Calu3 (cell line): Measurements from ENCODE around the gene PLSCR5. TPM values are rescaled to one million over a fixed set of nuclear protein-coding genes. Genes with fewer than 3 reads are reported as not detected.

Experiments
- BruUV-seq: library from RNA; stranded (reverse); fragments of 400-500 nt; replicated peaks from 2 replicates; lab custom pipeline; 2021; lab: Mats Ljungman, UMichigan
- CTCF ChIA-PET: fragments of 300-600 bp; sonication (Branson Sonifier 250); formaldehyde crosslinking; loops from one replicate; lab custom pipeline; 2022; ENCODE audit warnings: antibody characterized with exemption; lab: Charles Lee
- DNase-seq: peaks from one replicate; pipeline ENCODE4 v3.0.0; 2022
- H3K27ac Mint-ChIP-seq: one replicate; pipeline ENCODE4 v1.8.0; 2022; ENCODE audit warnings: mixed read lengths; ENCODE audit not compliant: unreplicated experiment
- H3K27me3 Mint-ChIP-seq: one replicate; pipeline ENCODE4 v1.8.0; 2022; ENCODE audit warnings: mixed read lengths; ENCODE audit not compliant: unreplicated experiment
- H3K36me3 Mint-ChIP-seq: one replicate; pipeline ENCODE4 v1.8.0; 2022; ENCODE audit warnings: mild to moderate bottlenecking, moderate library complexity, mixed read lengths; ENCODE audit not compliant: insufficient read depth, unreplicated experiment
- H3K4me1 Mint-ChIP-seq: one replicate; pipeline ENCODE4 v1.8.0; 2022; ENCODE audit warnings: mild to moderate bottlenecking, low read depth, mixed read lengths; ENCODE audit not compliant: unreplicated experiment
- H3K4me3 Mint-ChIP-seq: one replicate; pipeline ENCODE4 v1.8.0; 2022; ENCODE audit warnings: mild to moderate bottlenecking, low read depth, moderate library complexity, mixed read lengths; ENCODE audit not compliant: unreplicated experiment
- H3K9me3 Mint-ChIP-seq: one replicate; pipeline ENCODE4 v1.8.0; 2022; ENCODE audit warnings: low read depth, mixed read lengths; ENCODE audit not compliant: unreplicated experiment
- intact Hi-C: fragments of 100-400 bp; cut with micrococcal nuclease; formaldehyde crosslinking; loops from one replicate; pipeline ENCODE4 v1.10.0; 2022; ENCODE audit not compliant: unreplicated experiment
- total RNA-seq: library from RNA; stranded (reverse); gene quantifications from 2 replicates; pipeline ENCODE4 v1.2.3, GENCODE V29; 2022
- TF ChIP-seq, protein P1 (sequence below): fragments of 200-600 bp; IDR thresholded peaks from one replicate; pipeline ENCODE4 v1.8.0; 2022; ENCODE audit warnings: antibody characterized with exemption; ENCODE audit not compliant: unreplicated experiment

Gene PLSCR5
- total RNA-seq, 1 experiment from 2014 or later: not detected

DNA sequence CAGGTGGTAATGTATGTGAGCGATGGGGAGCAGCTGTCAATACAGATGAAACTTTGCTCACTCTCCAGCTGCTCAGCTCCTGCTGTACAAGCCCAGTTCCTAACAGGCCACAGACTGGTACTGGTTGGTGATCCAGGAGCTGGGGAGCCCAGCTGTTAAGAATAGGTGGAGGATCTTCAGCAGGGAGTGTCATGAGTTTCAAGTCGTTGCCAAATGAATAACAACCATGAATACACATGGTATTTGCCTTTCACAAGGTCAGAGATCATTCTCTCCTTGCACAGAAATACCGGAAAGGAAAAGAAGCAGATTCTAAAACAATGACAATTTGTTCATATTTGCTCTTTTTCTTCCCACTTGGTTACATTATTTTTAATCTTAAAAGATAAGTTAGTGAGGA lies 65.8 kb downstream of the PLSCR5 start:
- intact Hi-C loops: no loop called here
- CTCF ChIA-PET: interaction anchor here (0.6 to 0.7 kb wide), 2 partner anchors 12 to 14 kb away, joined by 3 to 4 read pairs; no protein-coding TSS in a partner anchor
- Mint-ChIP-seq H3K27me3 (no peaks in the 10 kb centered on the region), H3K36me3 (peaks cover 90% of the 10 kb centered on the region), H3K27ac (peak overlapping the region; percentile 52), H3K4me3 (peak overlapping the region; percentile 87), H3K4me1 (peaks cover 54% of the 10 kb centered on the region), H3K9me3 (no peaks in the 10 kb centered on the region)
- DNase-seq: no peak
- TF ChIP-seq, protein P1, sequence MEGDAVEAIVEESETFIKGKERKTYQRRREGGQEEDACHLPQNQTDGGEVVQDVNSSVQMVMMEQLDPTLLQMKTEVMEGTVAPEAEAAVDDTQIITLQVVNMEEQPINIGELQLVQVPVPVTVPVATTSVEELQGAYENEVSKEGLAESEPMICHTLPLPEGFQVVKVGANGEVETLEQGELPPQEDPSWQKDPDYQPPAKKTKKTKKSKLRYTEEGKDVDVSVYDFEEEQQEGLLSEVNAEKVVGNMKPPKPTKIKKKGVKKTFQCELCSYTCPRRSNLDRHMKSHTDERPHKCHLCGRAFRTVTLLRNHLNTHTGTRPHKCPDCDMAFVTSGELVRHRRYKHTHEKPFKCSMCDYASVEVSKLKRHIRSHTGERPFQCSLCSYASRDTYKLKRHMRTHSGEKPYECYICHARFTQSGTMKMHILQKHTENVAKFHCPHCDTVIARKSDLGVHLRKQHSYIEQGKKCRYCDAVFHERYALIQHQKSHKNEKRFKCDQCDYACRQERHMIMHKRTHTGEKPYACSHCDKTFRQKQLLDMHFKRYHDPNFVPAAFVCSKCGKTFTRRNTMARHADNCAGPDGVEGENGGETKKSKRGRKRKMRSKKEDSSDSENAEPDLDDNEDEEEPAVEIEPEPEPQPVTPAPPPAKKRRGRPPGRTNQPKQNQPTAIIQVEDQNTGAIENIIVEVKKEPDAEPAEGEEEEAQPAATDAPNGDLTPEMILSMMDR: no peak
- BruUV-seq: no TSS peak

DNA sequence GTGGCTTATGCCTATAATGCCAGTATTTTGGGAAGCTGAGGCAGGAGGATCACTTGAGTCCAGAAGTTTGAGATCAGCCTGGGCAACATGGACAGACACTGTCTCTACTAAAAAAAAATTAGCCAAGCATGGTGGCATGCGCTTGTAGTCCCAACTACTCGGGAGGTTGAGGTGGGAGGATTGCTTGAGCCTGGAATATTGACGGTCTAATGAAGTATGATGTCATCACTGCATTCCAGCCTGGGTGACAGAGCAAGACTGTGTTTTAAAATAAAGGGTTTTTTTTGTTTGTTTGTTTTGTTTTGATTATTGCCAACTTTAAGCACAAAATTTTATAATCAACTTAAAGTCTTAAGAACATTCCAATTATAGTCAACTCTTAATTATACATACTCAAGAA lies 67.5 kb downstream of the PLSCR5 start:
- H3K4me3 Mint-ChIP-seq: peak overlapping the region; percentile 57
- DNase-seq: no peak
- intact Hi-C loops: no loop called here
- H3K4me1 Mint-ChIP-seq: peaks cover 69% of the 10 kb centered on the region
- peaks cover 90% of the 10 kb centered on the region for H3K36me3 Mint-ChIP-seq
- BruUV-seq: no TSS peak
- TF ChIP-seq, protein P1: no peak
- CTCF ChIA-PET: no interaction called here
- peak overlapping the region; percentile 74 for H3K27ac Mint-ChIP-seq
- no peaks in the 10 kb centered on the region for H3K27me3 Mint-ChIP-seq
- no peaks in the 10 kb centered on the region for H3K9me3 Mint-ChIP-seq

DNA sequence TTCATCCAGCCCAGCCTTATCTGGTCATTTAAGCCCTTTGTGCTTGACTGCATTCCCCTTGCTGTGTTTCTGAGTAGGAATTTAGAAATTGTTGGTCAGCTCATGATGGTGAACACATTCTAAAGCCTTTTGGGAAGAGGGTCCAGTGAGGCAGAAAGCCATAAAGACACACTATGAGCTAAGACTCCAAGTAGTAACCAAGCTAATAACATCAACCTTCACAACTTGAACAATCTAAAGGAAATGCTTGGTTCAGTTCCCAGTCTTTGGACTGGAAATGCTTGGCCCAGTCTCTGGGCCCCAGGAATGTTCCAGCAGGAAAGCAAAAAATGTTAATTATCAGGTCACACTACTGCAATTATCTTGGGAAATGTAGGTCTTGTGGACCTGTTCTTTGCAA lies 68.5 kb downstream of the PLSCR5 start:
- Mint-ChIP-seq H3K4me1 (peaks cover 69% of the 10 kb centered on the region), H3K27me3 (no peaks in the 10 kb centered on the region), H3K27ac (peak overlapping the region; percentile 74), H3K4me3 (peak overlapping the region; percentile 57), H3K9me3 (no peaks in the 10 kb centered on the region), H3K36me3 (peaks cover 89% of the 10 kb centered on the region)
- intact Hi-C loops: no loop called here
- TF ChIP-seq, protein P1: no peak
- CTCF ChIA-PET: interaction anchor here (0.6 to 1.0 kb wide), 2 partner anchors 21 to 23 kb away, joined by 3 read pairs; no protein-coding TSS in a partner anchor
- BruUV-seq: no TSS peak
- DNase-seq: no peak

Other genes starting within 250 kb of the PLSCR5 start
- gene PLSCR2, start 135.8 kb downstream of the PLSCR5 start, total RNA-seq: 2.9 and 5.1 TPM in 2 replicates
- gene PLSCR1, start 60.7 kb downstream of the PLSCR5 start, total RNA-seq: 887 and 1,018 TPM in 2 replicates